T-helper 2 cell treated with Interferon-gamma antibody and Interleukin-4, amounts not matched to agents 100 ng/mL and 5 ng/mL, for 36 hours (primary cell): Measurements from ENCODE around the gene TM9SF1. TPM values are rescaled to one million over a fixed set of nuclear protein-coding genes. Genes with fewer than 3 reads are reported as not detected.

Experiments used
- intact Hi-C: fragments of 100-400 bp; cut with micrococcal nuclease; formaldehyde crosslinking; loops from one replicate; pipeline ENCODE4 v1.15.1; 2023
- total RNA-seq: library from RNA; stranded (reverse); gene quantifications from 2 replicates; pipeline ENCODE4 v1.2.3, GENCODE V29; 2022

The TM9SF1 gene
- total RNA-seq, 1 donor from 2014 or later = 41.2 TPM

DNA sequence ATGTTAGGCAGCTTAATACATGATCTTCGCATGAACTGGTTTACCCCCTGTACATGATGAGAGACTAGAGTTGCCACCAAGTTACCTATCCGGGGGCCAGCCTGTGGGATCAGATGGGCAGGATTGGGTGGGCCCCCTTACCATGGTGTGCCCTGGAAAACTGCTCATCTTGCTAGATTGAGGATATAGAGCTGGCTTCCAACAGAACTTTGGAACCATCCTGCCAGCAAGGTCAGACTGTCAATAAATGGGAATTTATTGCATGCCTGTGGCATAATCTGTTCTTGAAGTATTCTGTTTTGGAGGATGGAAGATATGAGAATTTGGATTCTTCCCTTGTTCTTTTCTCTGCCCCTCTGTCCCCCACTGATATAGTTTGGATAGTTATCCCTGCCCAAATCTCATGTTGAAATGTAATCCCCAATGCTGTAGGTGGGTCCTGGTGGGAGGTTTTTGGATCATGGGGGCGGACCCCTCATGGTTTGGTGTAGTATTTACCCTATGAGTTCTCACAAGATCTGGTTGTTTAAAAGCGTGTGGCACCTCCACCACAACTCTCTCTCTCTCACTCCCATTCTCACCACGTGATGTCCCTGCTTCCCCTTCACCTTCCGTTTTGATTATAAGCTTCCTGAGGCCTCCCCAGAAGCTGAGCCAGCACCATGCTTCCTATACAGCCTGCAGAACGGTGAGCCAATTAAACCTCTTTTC lies 3.7 kb upstream of the TM9SF1 start:
- intact Hi-C loops = loop anchor here (5.0 kb wide), 1 partner anchor 243 kb away; the partner anchor contains the start of gene SDR39U1

DNA sequence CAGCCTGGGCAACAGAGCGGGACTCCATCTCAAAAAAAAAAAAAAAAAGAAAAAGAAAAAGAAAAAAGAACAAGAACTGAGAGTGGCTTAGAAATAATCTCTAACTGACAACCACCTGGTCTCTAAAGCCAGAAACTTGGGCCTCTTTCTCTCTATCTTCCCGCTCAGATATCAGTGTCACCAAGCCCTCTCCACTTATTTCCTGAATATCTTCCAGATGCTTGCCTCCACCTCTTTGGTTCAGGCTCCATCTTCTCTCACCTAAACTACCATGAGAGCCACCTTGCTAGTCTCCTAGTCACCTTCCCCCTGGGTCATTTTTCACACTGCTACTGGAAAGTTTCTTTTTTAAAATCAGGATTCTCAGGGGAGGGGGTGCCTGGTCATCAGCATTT lies 1.8 kb upstream of the TM9SF1 start:
- intact Hi-C loops = loop anchor here (5.0 kb wide), 1 partner anchor 245 kb away; the partner anchor contains the start of gene SDR39U1

DNA sequence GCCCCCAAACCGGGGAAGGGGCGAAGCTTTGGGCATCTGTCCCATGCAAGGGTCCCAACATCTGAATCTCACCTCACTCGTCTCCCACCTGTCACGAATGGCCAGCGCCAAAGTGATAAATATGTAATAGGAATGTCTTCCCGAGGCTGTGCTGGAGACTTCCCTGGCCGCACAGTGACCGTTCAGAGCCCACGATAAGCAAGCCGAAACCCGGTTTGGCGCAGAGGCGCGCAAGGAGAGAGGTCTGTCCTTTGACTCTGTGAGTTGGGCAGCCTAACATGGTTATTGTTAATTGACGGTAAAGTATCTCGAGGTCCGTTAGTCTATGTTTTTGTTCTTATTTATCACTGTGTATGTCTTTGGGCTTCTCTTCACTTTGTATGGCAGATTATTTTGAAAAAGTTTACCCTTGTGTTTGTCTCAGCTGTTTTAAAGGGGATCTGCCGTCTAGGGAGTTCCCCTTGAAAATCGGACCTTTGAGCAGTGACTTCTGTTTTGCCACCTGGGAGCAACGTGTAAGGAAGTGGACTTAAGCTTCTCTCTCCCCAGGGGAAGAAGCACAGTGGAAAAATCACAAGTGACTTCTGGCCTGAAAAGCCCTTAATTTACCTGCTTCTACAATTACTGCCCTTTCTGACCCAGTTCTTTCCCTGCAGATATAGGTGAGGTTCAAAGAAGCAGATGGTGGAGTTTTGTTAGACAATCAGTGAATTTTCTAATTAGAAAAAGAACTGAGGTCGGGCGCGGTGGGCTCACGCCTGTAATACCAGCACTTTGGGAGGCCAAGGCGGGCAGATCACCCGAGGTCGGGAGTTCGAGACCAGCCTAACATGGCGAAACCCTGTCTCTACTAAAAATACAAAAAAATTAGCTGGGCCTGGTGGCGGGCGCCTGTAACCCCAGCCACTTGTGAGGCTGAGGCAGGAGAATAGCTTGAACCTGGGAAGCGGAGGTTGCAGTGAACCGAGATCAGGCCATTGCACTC lies 1.1 kb upstream of the TM9SF1 start:
- intact Hi-C loops = loop anchor here (5.0 kb wide), 1 partner anchor 246 kb away; the partner anchor contains the start of gene SDR39U1

DNA sequence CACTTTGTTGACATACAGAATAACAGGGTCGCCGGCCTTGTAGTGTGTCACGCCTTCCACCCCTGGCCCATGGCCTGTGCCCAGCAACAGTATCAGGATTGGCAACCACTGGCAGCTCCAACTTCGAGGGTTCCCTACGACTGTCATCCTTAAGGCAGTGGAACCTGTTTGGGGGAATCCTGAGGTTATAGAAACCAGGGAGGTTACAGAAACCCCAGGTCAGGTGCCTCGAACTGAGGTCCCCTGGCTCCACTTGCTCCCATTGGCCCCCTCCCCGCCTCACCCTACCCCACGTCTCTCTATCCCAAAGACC lies 412 bp downstream of the TM9SF1 start:
- intact Hi-C loops = loop anchor here (1.0 to 5.0 kb wide), 3 partner anchors 18 to 247 kb away; partner anchors contain the start of genes CHMP4A, RABGGTA and SDR39U1

DNA sequence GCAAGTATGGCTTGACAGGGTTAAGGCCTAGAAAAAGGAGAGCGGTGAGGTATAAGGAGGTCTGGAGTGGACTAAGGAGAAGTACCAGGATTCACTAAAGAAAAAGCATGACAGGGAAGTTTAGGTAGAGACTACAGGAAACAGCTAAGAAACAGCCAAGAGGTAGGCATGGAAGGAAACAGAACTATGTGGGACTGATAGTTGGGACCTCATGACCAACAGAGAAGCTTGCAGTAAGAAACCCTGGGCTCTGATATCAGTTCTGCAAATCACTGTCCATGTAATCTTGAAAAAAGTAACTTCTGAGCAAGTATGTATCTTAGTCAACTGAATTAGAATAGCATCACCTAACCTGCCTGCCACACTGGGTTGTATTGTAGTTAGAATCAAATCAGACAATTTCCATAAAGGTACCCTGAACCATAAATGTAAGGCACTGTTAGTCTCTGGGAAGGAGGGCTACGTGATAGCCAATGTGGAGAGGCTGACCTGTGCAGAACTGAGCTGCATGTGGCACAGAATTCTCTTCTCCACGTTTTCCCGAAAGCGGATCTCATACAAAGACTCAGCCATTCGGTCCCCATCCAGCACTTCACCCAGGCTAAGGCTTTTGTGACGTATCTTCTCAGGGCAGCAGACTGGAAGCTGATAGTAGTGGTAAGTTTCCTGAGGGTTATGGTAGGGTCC lies 912 bp downstream of the TM9SF1 start:
- intact Hi-C loops = no loop called here

- intact Hi-C loops = no loop called here
Observed at GRCh38 chr14:24192933-24193332, 2.3 kb downstream of the TM9SF1 start.

- intact Hi-C loops = no loop called here
Observed at GRCh38 chr14:24190416-24190815, 4.8 kb downstream of the TM9SF1 start.

DNA sequence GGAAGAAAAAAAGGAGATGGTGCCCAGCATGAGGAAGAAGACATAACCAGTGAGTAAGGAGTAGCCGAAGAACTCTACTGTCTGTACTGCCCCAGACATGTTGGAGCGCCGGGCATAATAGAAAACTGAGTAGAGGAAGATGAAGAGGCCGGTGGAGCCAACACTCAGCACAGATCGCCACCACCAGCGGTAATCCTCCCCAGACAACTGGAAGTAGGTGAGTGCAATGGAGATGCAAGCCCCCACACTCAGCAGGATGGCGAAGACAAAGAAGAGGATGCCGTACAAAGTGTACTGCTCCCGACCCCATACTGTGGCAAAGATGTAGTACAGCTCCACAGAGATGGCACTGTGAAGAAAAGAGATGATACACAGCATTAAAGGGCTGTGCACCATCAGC lies 5.8 kb downstream of the TM9SF1 start:
- intact Hi-C loops = loop anchor here (2.0 kb wide), 2 partner anchors 43 to 75 kb away; partner anchors contain the start of genes DCAF11, GMPR2, NEDD8 and NRL

- intact Hi-C loops = loop anchor here (2.0 kb wide), 2 partner anchors 44 to 74 kb away; partner anchors contain the start of genes DCAF11, GMPR2, NEDD8 and NRL
Observed at GRCh38 chr14:24189059-24189375, 6.2 kb downstream of the TM9SF1 start.

- intact Hi-C loops = loop anchor here (1.0 to 2.0 kb wide), 6 partner anchors 25 to 74 kb away; partner anchors contain the start of genes CHMP4A, DCAF11, GMPR2 and IRF9
Observed at GRCh38 chr14:24188251-24189058, 6.8 kb downstream of the TM9SF1 start, which contains the start of gene IPO4. IPO4 (minus strand) TSS chr14:24188816; CDS start chr14:24188787, 29 bp downstream.

DNA sequence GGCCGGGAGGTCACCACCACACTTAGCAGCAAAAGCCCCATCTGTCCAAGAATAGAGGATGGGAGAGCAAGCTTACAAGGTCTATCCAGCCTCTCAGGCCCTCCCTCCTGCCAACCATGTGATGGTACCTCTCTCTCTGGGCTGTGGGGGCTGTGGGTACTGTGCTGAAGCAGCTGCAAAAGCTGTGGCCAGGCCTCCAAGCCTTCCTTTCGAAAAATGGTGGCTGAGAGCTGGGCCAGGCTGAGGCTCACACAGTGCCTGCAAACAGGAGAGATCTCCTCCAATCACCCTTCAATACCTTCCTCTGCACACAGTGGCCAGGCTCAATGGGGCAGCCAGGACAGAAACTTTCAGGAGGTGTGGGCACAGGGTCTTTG lies 7.7 kb downstream of the TM9SF1 start:
- intact Hi-C loops = no loop called here

- intact Hi-C loops = no loop called here
Observed at GRCh38 chr14:24186831-24187538, 8.3 kb downstream of the TM9SF1 start.

GRCh38 chr14:24185741-24186140 lies 9.5 kb downstream of the TM9SF1 start:
- intact Hi-C loops = no loop called here

- intact Hi-C loops = no loop called here
Observed at GRCh38 chr14:24185026-24185425, 10.2 kb downstream of the TM9SF1 start.

- intact Hi-C loops = no loop called here
Observed at GRCh38 chr14:24184104-24184970, 10.9 kb downstream of the TM9SF1 start.

GRCh38 chr14:24183014-24183481 lies 12.2 kb downstream of the TM9SF1 start:
- intact Hi-C loops = no loop called here

- intact Hi-C loops = no loop called here
Observed at GRCh38 chr14:24182110-24182882, 12.9 kb downstream of the TM9SF1 start.
